ENCODE data around the gene OR5W2.
"Not testable (repeated sequence)": the region's sequence is repeated elsewhere in the genome, so short reads cannot be mapped to it uniquely, and the experiment has no call there.

OR5W2 gene

GRCh38 chr11:55914482-55914881, at the start of gene OR5W2:
TSS of gene OR5W2 (minus strand) at chr11:55914582. CDS start at chr11:55914582, 0 bp downstream.
- DNase-seq (ENCODE audit: low read depth in 1 of 2, low spot score in 1 of 2): no peak

GRCh38 chr11:55956521-55956920, 42.1 kb upstream of the OR5W2 start:
- no peak for DNase-seq (ENCODE audit: low read depth in 1 of 2, low spot score in 1 of 2)

GRCh38 chr11:55949330-55949729, 34.9 kb upstream of the OR5W2 start:
- DNase-seq (ENCODE audit: low read depth in 1 of 2, low spot score in 1 of 2): no peak

- DNase-seq (ENCODE audit: low read depth in 1 of 2, low spot score in 1 of 2): no peak
These were observed 28.5 kb upstream of the OR5W2 start for GRCh38 chr11:55942785-55943392.

- DNase-seq (ENCODE audit: low read depth in 1 of 2, low spot score in 1 of 2): no peak
These were observed 21.9 kb upstream of the OR5W2 start, which contains the start of gene OR5I1 for GRCh38 chr11:55936300-55936699. TSS of gene OR5I1 (minus strand) at chr11:55936400. CDS start at chr11:55936400, 0 bp downstream.

- DNase-seq (ENCODE audit: low read depth in 1 of 2, low spot score in 1 of 2): no peak
These were observed 6.2 kb upstream of the OR5W2 start for GRCh38 chr11:55920537-55920936.

GRCh38 chr11:55902308-55902707, 12.1 kb downstream of the OR5W2 start:
- no peak for DNase-seq (ENCODE audit: low read depth in 1 of 2, low spot score in 1 of 2)

- DNase-seq (ENCODE audit: low read depth in 1 of 2, low spot score in 1 of 2): no peak
These were observed 19.2 kb downstream of the OR5W2 start for GRCh38 chr11:55895216-55895615.

- not testable (repeated sequence) for DNase-seq (ENCODE audit: low read depth in 1 of 2, low spot score in 1 of 2)
These were observed 28.9 kb downstream of the OR5W2 start for GRCh38 chr11:55885481-55885880.

- DNase-seq (ENCODE audit: low read depth in 1 of 2, low spot score in 1 of 2): not testable (repeated sequence)
These were observed 29.4 kb downstream of the OR5W2 start for GRCh38 chr11:55884995-55885394.

- DNase-seq (ENCODE audit: low read depth in 1 of 2, low spot score in 1 of 2): not testable (repeated sequence)
These were observed 31.4 kb downstream of the OR5W2 start, which contains the start of gene TRIM51 for GRCh38 chr11:55882997-55883396. TSS of gene TRIM51 (plus strand) at chr11:55883297. CDS start at chr11:55885429, 2,132 bp downstream.

- DNase-seq (ENCODE audit: low read depth in 1 of 2, low spot score in 1 of 2): not testable (repeated sequence)
These were observed 41.2 kb downstream of the OR5W2 start for GRCh38 chr11:55873146-55873545.

- not testable (repeated sequence) for DNase-seq (ENCODE audit: low read depth in 1 of 2, low spot score in 1 of 2)
These were observed 41.7 kb downstream of the OR5W2 start for GRCh38 chr11:55872731-55873130.

- DNase-seq (ENCODE audit: low read depth in 1 of 2, low spot score in 1 of 2): not testable (repeated sequence)
These were observed 47.0 kb downstream of the OR5W2 start for GRCh38 chr11:55867354-55867753.

Measured in stimulated activated CD4-positive, alpha-beta T cell treated with anti-CD3 and anti-CD28 coated beads, Interleukin-15, amount 100 ng/mL, for 1 hour (primary cell).